Measurements from ENCODE around the gene ZNF664. TPM values are rescaled to one million over a fixed set of nuclear protein-coding genes. Genes with fewer than 3 reads are reported as not detected.

Gene ZNF664
- total RNA-seq, 1 donor = 95.2 TPM

DNA sequence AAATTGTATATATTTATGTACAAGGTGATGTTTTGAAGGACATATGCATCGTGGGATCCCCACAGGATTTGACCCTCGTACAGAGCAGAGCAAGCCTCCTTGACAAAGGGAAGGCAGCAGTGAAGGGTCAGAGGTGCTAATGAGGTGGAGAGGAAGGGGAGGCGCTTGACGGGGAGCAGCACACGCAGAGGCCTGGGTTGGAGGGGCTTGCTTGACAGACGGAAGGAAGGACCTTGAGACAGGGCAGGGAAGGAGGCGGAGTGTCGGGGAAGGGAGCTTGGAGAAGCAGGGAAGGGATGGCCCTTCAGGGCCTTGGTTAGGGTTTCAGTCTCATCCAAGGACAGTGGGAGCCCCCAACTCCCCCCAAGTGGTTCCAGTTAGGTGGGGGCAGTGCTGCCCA is 52.6 kb downstream of the ZNF664 start:
- Histone ChIP-seq H2AFZ (ENCODE audit: low read length) (no peak overlapping the region), H3K9me3 (ENCODE audit: low read depth, low read length) (no peaks in the 10 kb centered on the region), H3K4me3 (ENCODE audit: insufficient read depth, low read length) (no peak overlapping the region), H4K20me1 (ENCODE audit: insufficient read depth, low read length) (no peaks in the 10 kb centered on the region), H3K27ac (ENCODE audit: low read depth, low read length) (no peak overlapping the region), H3K27me3 (ENCODE audit: insufficient read depth, low read length) (no peaks in the 10 kb centered on the region), H3K4me1 (ENCODE audit: insufficient read depth, low read length) (peaks cover 45% of the 10 kb centered on the region), H3K79me2 (ENCODE audit: insufficient read depth, low read length) (no peaks in the 10 kb centered on the region), H3K36me3 (ENCODE audit: insufficient read depth, low read length) (no peaks in the 10 kb centered on the region), H3K4me2 (ENCODE audit: insufficient read depth, low read length) (no peak overlapping the region)
- DNase-seq (ENCODE audit: insufficient read length, low spot score, missing footprints) = no peak
- no peak for TF ChIP-seq CTCF (IDR thresholded peaks at IDR 0.05; ENCODE audit: extremely low read depth, low read depth, low read length)

DNA sequence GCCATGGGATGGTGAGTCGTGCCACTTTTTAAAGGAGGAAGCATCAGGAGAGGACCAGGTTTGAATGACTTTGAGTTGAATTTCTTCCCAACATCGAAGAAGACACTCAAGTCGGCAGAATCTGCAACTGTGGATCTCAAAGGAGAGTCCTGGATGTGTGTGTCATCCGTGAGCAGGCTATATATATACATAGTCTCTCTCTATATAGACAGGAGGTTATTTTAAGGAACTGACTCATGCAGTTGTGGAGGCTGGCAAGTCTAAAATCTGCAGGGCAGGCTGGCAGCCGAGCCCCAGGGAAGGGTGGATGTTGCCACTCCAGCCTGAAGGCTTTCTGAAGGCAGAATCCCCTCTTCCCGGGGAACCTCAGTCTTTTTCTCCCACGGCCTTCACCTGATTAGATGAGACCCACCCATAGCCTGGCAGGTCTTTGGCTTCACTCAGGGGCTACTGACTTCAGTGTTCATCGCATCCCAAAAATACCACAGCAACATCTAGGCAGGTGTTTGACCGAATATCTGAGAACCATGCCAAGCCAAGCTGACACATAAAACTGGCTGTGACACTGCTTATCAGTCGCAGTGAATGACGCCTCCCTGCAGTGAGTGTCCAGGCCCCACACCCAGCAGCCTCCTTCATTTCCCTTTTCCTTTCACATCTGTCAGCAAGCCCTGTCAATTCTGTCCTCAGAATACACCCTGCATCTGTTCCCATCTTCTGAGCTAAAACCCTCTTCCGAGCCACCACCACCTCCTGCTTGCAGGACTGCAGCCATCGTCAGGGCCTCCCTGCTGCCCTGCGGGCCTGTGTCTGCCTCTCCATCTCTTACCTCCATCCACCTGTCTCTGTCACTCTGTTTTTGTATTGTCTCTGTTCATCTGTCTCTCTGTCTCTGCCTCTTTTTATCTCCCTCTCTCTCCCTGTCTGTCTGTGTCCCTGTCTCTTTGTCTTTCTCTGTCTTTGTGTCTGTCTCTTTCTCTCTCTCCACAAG is 54.0 kb downstream of the ZNF664 start:
- no peaks in the 10 kb centered on the region for H3K9me3 ChIP-seq (ENCODE audit: low read depth, low read length)
- peak overlapping the region; percentile 43 for H3K4me2 ChIP-seq (ENCODE audit: insufficient read depth, low read length)
- no peak overlapping the region for H2AFZ ChIP-seq (ENCODE audit: low read length)
- H3K27me3 ChIP-seq (ENCODE audit: insufficient read depth, low read length) = no peaks in the 10 kb centered on the region
- peak overlapping the region; percentile 26 for H3K27ac ChIP-seq (ENCODE audit: low read depth, low read length)
- DNase-seq (ENCODE audit: insufficient read length, low spot score, missing footprints) = peak; percentile 87
- peaks cover 49% of the 10 kb centered on the region for H3K4me1 ChIP-seq (ENCODE audit: insufficient read depth, low read length)
- H4K20me1 ChIP-seq (ENCODE audit: insufficient read depth, low read length) = no peaks in the 10 kb centered on the region
- no peak for TF ChIP-seq CTCF (IDR thresholded peaks at IDR 0.05; ENCODE audit: extremely low read depth, low read depth, low read length)
- H3K36me3 ChIP-seq (ENCODE audit: insufficient read depth, low read length) = no peaks in the 10 kb centered on the region
- H3K79me2 ChIP-seq (ENCODE audit: insufficient read depth, low read length) = no peaks in the 10 kb centered on the region
- peak overlapping the region; percentile 4 for H3K4me3 ChIP-seq (ENCODE audit: insufficient read depth, low read length)

DNA sequence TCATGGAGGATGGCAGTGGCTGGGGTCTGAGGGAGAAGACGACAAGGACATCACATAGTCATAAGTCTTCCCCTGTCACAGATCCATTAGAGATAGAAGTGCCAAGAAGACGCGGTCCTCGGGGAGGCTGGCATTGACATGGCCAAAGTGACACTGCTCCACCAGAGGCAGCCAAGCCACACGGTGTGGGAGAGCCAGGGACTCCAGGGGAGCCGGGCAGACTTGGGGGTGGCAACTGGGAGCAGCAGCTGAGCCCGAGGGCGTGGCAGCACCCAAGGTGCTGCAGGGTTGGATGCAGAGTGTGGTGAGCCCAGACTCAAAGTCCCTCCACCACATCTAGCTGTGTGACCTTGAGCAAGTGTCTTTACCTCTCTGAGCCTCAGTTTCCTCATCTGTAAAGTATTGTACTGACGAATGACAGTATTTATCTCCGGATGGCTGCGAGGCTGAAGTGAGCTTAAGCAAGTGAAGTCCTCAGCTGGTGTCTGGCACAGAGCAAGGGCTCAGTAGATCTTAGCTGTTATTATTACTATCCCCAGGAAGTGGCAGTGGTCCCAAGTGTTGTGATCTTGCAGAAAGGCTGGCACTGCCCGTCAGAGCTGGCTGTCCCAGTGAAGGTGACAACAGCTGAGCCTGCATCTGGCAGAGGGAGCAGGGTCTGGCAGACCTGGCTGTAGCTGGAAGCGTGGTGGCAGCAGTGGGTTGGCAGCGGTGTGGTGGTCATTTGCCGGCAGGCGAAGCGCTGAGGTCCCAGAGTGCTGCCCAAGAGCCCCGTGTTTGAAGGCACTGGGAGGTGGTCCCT is 54.9 kb downstream of the ZNF664 start:
- Histone ChIP-seq H4K20me1 (ENCODE audit: insufficient read depth, low read length) (no peaks in the 10 kb centered on the region), H3K4me2 (ENCODE audit: insufficient read depth, low read length) (no peak overlapping the region), H3K4me1 (ENCODE audit: insufficient read depth, low read length) (peaks cover 49% of the 10 kb centered on the region), H3K4me3 (ENCODE audit: insufficient read depth, low read length) (no peak overlapping the region), H2AFZ (ENCODE audit: low read length) (no peak overlapping the region), H3K9me3 (ENCODE audit: low read depth, low read length) (no peaks in the 10 kb centered on the region), H3K27ac (ENCODE audit: low read depth, low read length) (no peak overlapping the region), H3K36me3 (ENCODE audit: insufficient read depth, low read length) (no peaks in the 10 kb centered on the region), H3K27me3 (ENCODE audit: insufficient read depth, low read length) (no peaks in the 10 kb centered on the region), H3K79me2 (ENCODE audit: insufficient read depth, low read length) (no peaks in the 10 kb centered on the region)
- no peak for TF ChIP-seq CTCF (IDR thresholded peaks at IDR 0.05; ENCODE audit: extremely low read depth, low read depth, low read length)
- DNase-seq (ENCODE audit: insufficient read length, low spot score, missing footprints) = no peak

DNA sequence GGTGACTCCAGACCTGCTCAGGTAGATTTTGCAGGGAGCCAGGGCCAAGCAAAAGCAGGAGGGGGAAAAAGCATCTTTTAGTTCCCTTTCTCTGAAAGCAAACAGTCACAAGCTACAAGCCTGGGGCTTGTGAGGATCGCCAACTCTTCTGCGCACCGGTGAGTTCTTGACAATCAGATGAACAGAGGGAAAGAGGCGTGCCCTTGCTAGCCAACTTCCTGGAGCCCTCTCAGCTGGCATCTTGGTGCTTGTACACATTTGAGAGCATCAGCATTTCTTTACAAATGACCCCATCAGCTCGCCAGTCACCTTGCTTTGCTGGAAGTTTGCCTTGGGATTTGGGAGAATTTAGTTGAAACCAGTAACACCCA is 55.5 kb downstream of the ZNF664 start:
- Histone ChIP-seq H3K4me1 (ENCODE audit: insufficient read depth, low read length) (peaks cover 49% of the 10 kb centered on the region), H3K27ac (ENCODE audit: low read depth, low read length) (no peak overlapping the region), H3K4me2 (ENCODE audit: insufficient read depth, low read length) (no peak overlapping the region), H3K4me3 (ENCODE audit: insufficient read depth, low read length) (no peak overlapping the region), H3K79me2 (ENCODE audit: insufficient read depth, low read length) (no peaks in the 10 kb centered on the region), H2AFZ (ENCODE audit: low read length) (no peak overlapping the region), H3K9me3 (ENCODE audit: low read depth, low read length) (no peaks in the 10 kb centered on the region), H3K27me3 (ENCODE audit: insufficient read depth, low read length) (no peaks in the 10 kb centered on the region), H3K36me3 (ENCODE audit: insufficient read depth, low read length) (no peaks in the 10 kb centered on the region), H4K20me1 (ENCODE audit: insufficient read depth, low read length) (no peaks in the 10 kb centered on the region)
- TF ChIP-seq CTCF (IDR thresholded peaks at IDR 0.05; ENCODE audit: extremely low read depth, low read depth, low read length) = no peak
- DNase-seq (ENCODE audit: insufficient read length, low spot score, missing footprints) = no peak
